GM06990 (cell line): Measurements from ENCODE around the gene ARL10.

ENCODE experiments used
- DNase-seq: peaks from one replicate; pipeline ENCODE4 v3.0.0-alpha.2; 2011; ENCODE audit not compliant: insufficient read length; ENCODE audit errors: extremely low read depth
- H3K27me3 ChIP-seq: replicated peaks from 2 replicates; pipeline ENCODE4 v1.6.0; 2011; ENCODE audit warnings: low read length; ENCODE audit not compliant: control insufficient read depth, insufficient read depth
- H3K36me3 ChIP-seq: 2 replicates; pipeline ENCODE4 v1.5.1; 2011; ENCODE audit warnings: low read length; ENCODE audit not compliant: control insufficient read depth, insufficient read depth
- H3K4me3 ChIP-seq: replicated peaks from 2 replicates; pipeline ENCODE4 v1.5.1; 2011; ENCODE audit warnings: low read depth, mild to moderate bottlenecking, control low read depth, low read length
- CTCF ChIP-seq: IDR thresholded peaks from 2 replicates; pipeline ENCODE4 v1.5.1; 2011; ENCODE audit warnings: low read length, control low read depth, mild to moderate bottlenecking, inconsistent platforms; ENCODE audit not compliant: insufficient read depth, poor library complexity, severe bottlenecking

Gene ARL10

DNA sequence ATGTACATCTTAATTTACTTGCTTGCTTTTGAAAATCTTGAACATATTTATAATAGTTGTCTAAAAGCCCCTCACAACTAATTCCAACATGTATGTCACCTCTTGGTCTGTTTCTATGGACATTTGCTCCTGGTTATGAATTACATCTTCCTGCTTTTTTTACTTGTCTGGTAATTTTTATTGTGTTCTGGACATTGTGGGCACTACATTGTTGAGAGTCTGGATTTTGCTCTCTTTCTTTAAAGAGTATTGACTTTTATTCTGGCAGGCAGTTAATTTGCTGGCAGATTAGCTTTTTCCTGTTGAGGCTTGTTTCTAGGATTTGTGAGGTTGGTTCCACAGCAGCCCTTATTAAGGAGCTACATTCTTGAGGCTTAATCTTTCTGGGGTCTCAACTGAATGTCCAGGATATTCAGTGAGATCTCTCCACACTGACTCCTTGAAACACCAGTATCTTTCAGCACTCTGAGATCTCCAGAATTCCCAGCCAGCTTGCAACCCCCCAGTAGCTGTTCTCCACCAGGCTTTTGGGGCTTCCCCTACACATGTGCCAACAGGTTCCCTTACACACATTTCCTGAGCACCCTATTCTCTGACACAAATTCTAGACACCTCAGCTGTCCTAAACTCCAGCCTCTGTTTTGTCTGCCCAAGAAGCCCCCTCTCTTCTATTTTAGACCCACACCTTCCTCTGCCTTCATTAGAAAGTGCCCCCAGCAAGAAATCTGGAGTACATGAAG lies 31.1 kb upstream of the ARL10 start:
- no peak for TF ChIP-seq CTCF
- no peak overlapping the region for H3K4me3 ChIP-seq
- no peaks in the 10 kb centered on the region for H3K27me3 ChIP-seq
- no peak for DNase-seq
- H3K36me3 ChIP-seq: peaks cover 2% of the 10 kb centered on the region

DNA sequence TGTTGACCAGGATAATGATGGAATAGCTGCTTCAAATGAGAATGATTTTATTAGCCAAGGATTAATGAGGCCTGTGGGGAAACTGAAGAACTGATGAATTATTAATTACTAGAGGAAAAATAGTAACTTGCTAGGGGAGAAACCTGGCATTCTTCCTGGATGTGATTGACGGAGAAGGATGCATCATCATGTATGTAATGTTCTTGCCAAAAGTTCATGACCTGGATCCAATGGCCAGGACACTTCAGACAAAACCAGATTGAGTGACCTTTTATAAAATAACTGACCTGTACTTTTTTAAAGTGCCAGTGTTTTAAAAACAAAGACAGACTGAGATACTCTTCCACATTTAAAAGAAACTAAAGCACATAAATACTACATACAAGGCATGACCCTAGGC lies 27.4 kb upstream of the ARL10 start:
- no peak for DNase-seq
- H3K27me3 ChIP-seq: no peaks in the 10 kb centered on the region
- TF ChIP-seq CTCF: no peak
- peaks cover 2% of the 10 kb centered on the region for H3K36me3 ChIP-seq
- H3K4me3 ChIP-seq: no peak overlapping the region

DNA sequence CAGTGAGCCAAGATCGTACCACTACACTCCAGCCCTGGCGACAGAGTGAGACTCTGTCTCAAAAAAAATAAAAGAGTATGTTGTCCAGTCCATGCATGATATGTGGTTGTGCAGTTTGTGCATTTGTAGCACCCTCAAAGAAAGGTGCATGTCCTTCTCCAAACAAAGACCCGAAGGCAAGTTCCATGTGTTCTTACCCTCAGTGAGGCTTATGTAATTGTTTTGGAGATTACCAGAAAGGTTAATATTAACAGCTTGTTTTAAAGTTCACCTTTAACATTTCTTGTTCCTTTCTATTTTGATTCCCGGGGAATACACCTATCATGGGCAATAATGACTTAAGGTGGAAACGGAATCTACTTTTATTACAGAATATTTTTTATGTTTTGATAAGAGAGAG lies 26.0 kb upstream of the ARL10 start:
- Histone ChIP-seq H3K4me3 (no peak overlapping the region), H3K36me3 (peaks cover 2% of the 10 kb centered on the region), H3K27me3 (no peaks in the 10 kb centered on the region)
- no peak for DNase-seq
- no peak for TF ChIP-seq CTCF

GRCh38 chr5:176341325-176342157 lies 23.7 kb upstream of the ARL10 start:
- no peak for TF ChIP-seq CTCF
- H3K27me3 ChIP-seq: no peaks in the 10 kb centered on the region

DNA sequence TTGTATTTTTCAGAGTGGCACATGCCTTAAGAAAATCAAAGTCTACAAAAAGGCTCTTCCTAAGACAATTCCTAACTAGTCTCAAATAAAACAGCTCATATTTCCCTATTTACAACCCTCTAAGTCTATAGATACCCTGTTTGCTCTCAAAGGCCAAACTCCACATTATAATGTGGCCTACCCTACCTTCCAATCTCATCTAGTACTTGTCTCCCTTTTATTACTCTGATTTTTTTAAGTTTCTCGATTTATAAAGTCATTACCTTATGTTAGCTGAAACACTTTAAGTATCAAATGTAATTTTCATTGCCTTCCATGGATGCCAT lies 23.2 kb upstream of the ARL10 start:
- no peaks in the 10 kb centered on the region for H3K27me3 ChIP-seq
- no peak for TF ChIP-seq CTCF
- H3K4me3 ChIP-seq: no peak overlapping the region
- peaks cover 7% of the 10 kb centered on the region for H3K36me3 ChIP-seq
- DNase-seq: no peak

More at GRCh38 chr5:176341325-176342157, 23.7 kb upstream of the ARL10 start:
- no peak for DNase-seq
- Histone ChIP-seq H3K4me3 (no peak overlapping the region), H3K36me3 (peaks cover 6% of the 10 kb centered on the region)
